ENCODE results near the gene LSP1. TPM values are rescaled to one million over a fixed set of nuclear protein-coding genes. Genes with fewer than 3 reads are reported as not detected.

LSP1 gene
- total RNA-seq, 1 donor from 2014 or later, result not detected

DNA sequence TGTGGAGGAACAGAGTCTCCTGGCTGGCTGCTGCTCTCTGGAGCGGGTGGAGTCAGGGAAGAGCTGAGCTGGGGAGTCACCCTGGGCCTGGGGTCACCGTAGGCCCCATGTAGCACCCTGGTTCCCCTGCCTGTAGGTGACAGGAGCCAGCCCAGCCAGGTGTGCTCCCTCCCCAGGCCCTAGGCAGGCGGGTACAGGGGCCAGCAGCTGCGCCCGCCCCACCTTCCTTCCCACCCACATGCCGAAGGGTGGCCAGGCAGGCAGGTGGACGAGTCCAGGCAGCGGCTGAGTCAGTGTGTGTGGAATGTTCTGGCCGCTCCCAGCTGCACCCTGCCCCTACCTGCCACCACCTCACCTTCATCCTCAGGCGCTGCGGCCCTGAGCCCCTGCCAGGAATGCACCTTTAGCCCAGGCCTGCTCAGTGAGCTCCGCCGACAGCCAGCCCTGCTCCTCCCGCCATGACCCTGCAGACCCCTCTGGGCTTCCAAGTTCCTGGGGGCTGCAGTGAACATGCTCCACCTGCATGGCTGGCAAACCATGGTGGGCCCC lies 18.7 kb upstream of the LSP1 start:
- Mint-ChIP-seq H3K4me3 (ENCODE audit: unreplicated experiment) (no peak overlapping the region), H3K9me3 (ENCODE audit: unreplicated experiment) (no peaks in the 10 kb centered on the region), H3K27ac (ENCODE audit: unreplicated experiment) (no peak overlapping the region), H3K4me1 (ENCODE audit: unreplicated experiment) (no peaks in the 10 kb centered on the region), H3K27me3 (ENCODE audit: unreplicated experiment) (peaks cover 4% of the 10 kb centered on the region), H3K36me3 (ENCODE audit: low read depth, unreplicated experiment) (no peaks in the 10 kb centered on the region)
- no peak for DNase-seq (ENCODE audit: low spot score)
- no peak for TF ChIP-seq CTCF (IDR thresholded peaks at IDR 0.05; ENCODE audit: unreplicated experiment)

GRCh38 chr11:1834779-1835670 lies 17.9 kb upstream of the LSP1 start, which contains the start of gene SYT8:
SYT8 (plus strand) TSS chr11:1834990; CDS start chr11:1835106, 116 bp downstream.
- no peak within 1 kb of the TSS for H3K4me3 Mint-ChIP-seq (ENCODE audit: unreplicated experiment)
- peaks cover 4% of the 10 kb centered on the region for H3K27me3 Mint-ChIP-seq (ENCODE audit: unreplicated experiment)
- no peak for TF ChIP-seq CTCF (IDR thresholded peaks at IDR 0.05; ENCODE audit: unreplicated experiment)
- no peaks in the 10 kb centered on the region for H3K36me3 Mint-ChIP-seq (ENCODE audit: low read depth, unreplicated experiment)
- no peak within 1 kb of the TSS for H3K27ac Mint-ChIP-seq (ENCODE audit: unreplicated experiment)
- no peaks in the 10 kb centered on the region for H3K4me1 Mint-ChIP-seq (ENCODE audit: unreplicated experiment)
- H3K9me3 Mint-ChIP-seq (ENCODE audit: unreplicated experiment), result no peaks in the 10 kb centered on the region
- no peak for DNase-seq (ENCODE audit: low spot score)

DNA sequence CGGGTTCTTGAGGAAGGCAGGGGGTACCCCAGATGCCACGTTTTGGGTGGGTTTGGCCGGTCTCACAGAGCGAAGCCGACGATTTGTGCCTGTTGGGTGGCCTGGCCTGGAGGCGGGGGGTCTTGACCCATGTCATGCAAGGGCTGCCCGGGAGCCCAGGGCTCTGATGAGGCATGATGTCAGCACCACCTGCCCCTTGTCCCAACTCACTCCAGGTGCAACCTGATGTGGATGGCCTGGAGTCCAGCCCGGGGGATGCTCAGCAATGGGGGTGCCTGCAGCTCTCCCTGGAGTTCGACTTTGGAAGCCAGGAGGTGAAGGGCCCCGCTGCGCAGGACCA lies 17.2 kb upstream of the LSP1 start:
- H3K4me1 Mint-ChIP-seq (ENCODE audit: unreplicated experiment), result no peaks in the 10 kb centered on the region
- no peaks in the 10 kb centered on the region for H3K9me3 Mint-ChIP-seq (ENCODE audit: unreplicated experiment)
- TF ChIP-seq CTCF (IDR thresholded peaks at IDR 0.05; ENCODE audit: unreplicated experiment), result no peak
- DNase-seq (ENCODE audit: low spot score), result no peak
- peaks cover 4% of the 10 kb centered on the region for H3K27me3 Mint-ChIP-seq (ENCODE audit: unreplicated experiment)
- H3K4me3 Mint-ChIP-seq (ENCODE audit: unreplicated experiment), result no peak overlapping the region
- H3K27ac Mint-ChIP-seq (ENCODE audit: unreplicated experiment), result no peak overlapping the region
- no peaks in the 10 kb centered on the region for H3K36me3 Mint-ChIP-seq (ENCODE audit: low read depth, unreplicated experiment)

GRCh38 chr11:1836011-1836945 lies 16.6 kb upstream of the LSP1 start:
- H3K4me1 Mint-ChIP-seq (ENCODE audit: unreplicated experiment), result no peaks in the 10 kb centered on the region
- no peaks in the 10 kb centered on the region for H3K36me3 Mint-ChIP-seq (ENCODE audit: low read depth, unreplicated experiment)
- TF ChIP-seq CTCF (IDR thresholded peaks at IDR 0.05; ENCODE audit: unreplicated experiment), result no peak
- no peak for DNase-seq (ENCODE audit: low spot score)
- no peaks in the 10 kb centered on the region for H3K9me3 Mint-ChIP-seq (ENCODE audit: unreplicated experiment)
- H3K27ac Mint-ChIP-seq (ENCODE audit: unreplicated experiment), result no peak overlapping the region
- no peak overlapping the region for H3K4me3 Mint-ChIP-seq (ENCODE audit: unreplicated experiment)
- H3K27me3 Mint-ChIP-seq (ENCODE audit: unreplicated experiment), result peaks cover 4% of the 10 kb centered on the region
